ENCODE measurements around the gene KAT14.
A peak's percentile ranks its signal among the peaks of the same experiment; 100 is the strongest.

Gene KAT14

DNA sequence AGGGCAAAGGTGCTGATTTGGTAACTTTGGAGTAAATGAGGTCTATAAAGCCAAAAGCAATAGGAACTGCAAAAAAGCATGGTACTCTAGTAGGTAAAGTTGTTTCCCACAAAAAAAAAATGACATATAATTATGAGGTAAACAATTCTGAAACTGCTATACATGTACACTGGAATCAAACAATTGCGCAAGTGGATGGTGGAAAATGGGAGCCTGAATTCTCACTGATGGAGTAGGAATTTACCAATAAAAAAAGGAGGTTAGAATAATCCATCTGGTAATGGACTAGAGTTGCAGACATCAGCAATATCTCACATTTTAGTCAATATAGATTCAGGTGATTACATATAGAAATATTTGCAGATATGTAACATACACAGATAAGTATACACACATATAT is 5.0 kb upstream of the KAT14 start:
- DNase-seq (no peak), ATAC-seq (no peak)
- Mint-ChIP-seq H3K9me3 (no peaks in the 10 kb centered on the region), H3K27me3 (no peaks in the 10 kb centered on the region), H3K27ac (no peak overlapping the region), H3K4me3 (no peak overlapping the region), H3K36me3 (ENCODE audit: low read depth) (no peaks in the 10 kb centered on the region), H3K4me1 (peaks cover 15% of the 10 kb centered on the region)

DNA sequence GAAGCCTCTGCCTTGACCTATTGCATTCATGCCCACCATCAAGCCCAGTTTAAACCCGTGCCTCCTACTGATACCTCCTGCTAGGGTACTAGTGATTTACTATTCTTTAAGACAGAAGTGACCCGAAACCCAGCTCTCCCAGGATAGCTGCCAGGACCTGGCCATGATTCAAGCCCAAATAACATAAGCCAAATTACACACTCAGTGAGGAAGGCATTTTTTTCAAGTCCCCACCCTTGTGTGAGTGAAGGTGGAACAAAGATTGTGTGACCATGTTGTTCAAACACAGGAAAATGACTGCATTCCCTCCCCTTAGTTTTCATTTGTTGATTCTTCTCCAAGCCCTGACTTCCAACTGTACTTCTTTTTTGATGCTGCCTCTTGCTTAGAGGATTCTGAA is 3.7 kb upstream of the KAT14 start:
- H3K4me3 Mint-ChIP-seq, result no peak overlapping the region
- peaks cover 2% of the 10 kb centered on the region for H3K36me3 Mint-ChIP-seq (ENCODE audit: low read depth)

DNA sequence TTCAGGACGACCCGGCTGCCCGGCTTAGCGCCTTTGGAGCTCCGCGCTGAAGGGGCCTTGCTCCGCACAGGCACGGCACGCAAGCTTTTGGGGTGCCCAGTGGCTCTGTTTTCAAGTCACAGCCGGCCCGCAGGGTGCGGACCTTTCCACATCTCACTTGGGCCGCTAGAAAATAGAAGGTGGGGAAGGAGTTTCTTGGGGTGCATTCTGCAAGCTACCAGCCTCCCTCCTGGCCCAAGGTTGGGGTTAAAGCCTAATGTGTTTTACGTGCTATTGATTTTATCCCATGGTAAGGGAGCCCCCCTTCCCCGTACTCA is 561 bp downstream of the KAT14 start:
- ATAC-seq, result peak; percentile 35
- no peaks in the 10 kb centered on the region for H3K27me3 Mint-ChIP-seq

More for the DNA sequence above, 3.7 kb upstream of the KAT14 start:
- Mint-ChIP-seq H3K9me3 (no peaks in the 10 kb centered on the region), H3K4me1 (peaks cover 15% of the 10 kb centered on the region), H3K27ac (no peak overlapping the region), H3K27me3 (no peaks in the 10 kb centered on the region)
- DNase-seq, result no peak
- ATAC-seq, result no peak

DNA sequence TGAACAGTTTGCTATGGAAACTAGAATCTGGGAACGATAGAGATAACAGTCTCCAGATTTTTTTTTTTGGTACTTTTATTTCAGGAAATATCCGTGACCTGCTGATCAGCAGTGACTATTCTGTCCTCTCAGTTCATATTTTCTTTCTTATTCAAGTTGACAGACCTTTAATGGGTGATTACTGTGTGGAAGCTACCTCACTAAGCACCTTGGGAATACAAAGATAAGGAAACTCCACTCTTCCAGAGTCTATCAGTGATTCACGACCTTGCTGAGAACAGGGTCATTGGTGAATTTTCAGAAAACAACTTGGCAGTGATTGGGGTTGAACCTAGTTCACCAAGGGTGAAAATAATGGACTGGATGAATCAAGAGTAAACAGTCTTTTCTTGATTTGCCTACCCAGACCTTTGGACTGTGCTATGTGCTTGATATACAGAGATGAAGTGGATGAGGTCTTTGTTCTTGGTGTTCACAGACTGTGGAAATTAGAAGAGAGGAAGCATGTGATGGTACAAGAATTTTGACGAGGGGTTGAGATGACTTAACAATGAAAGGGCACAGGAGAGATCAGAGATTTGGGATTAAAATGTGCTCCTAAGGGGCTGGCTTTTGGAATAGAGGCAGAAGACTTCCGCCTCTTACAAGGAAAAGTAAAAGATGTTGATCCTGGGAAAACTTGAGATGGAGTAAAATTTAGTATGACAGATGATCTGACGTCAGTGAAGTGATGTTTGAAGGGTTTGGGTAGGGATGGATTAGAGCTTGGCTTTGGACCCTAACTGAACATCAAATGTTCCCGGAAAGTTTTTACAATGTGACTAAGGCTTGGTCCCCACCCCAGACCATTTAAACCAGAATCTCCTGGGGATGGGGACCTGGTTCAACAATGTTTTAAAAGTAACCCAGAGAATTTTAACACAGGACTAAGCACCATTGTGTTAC is 1.2 kb downstream of the KAT14 start:
- no peaks in the 10 kb centered on the region for H3K27me3 Mint-ChIP-seq
- peaks cover 41% of the 10 kb centered on the region for H3K4me1 Mint-ChIP-seq
- DNase-seq, result no peak
- no peak for ATAC-seq
- peak overlapping the region; percentile 84 for H3K4me3 Mint-ChIP-seq
- H3K36me3 Mint-ChIP-seq (ENCODE audit: low read depth), result peaks cover 16% of the 10 kb centered on the region
- peak overlapping the region; percentile 86 for H3K27ac Mint-ChIP-seq
- H3K9me3 Mint-ChIP-seq, result no peaks in the 10 kb centered on the region

More for the DNA sequence above, 561 bp downstream of the KAT14 start:
- DNase-seq, result no peak
- H3K9me3 Mint-ChIP-seq, result no peaks in the 10 kb centered on the region
- H3K36me3 Mint-ChIP-seq (ENCODE audit: low read depth), result peaks cover 16% of the 10 kb centered on the region
- peak overlapping the region; percentile 86 for H3K27ac Mint-ChIP-seq
- H3K4me3 Mint-ChIP-seq, result peak overlapping the region; percentile 84
- H3K4me1 Mint-ChIP-seq, result peaks cover 41% of the 10 kb centered on the region

DNA sequence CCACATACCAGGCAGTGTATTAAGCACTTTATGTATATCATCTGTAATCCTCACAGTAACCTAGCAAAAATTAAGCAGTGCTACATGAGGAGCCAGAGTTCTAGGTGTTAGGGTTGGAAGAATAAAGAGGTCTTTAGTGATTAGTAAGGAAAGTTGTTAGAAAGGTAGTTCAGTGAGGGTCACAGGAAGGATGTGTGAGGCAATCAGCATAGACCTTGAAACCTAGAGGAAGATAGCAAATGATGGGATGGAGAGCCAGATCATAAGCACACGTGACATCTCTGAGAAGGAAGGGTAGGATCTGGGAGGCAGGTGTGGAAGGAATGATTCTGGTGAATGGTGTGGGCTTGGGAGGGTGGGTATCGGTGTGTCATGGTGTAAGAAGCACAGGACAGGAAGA is 2.2 kb downstream of the KAT14 start:
- Mint-ChIP-seq H3K36me3 (ENCODE audit: low read depth) (peaks cover 19% of the 10 kb centered on the region), H3K9me3 (no peaks in the 10 kb centered on the region), H3K4me3 (peak overlapping the region; percentile 84), H3K4me1 (peaks cover 41% of the 10 kb centered on the region), H3K27ac (peak overlapping the region; percentile 69), H3K27me3 (no peaks in the 10 kb centered on the region)
- DNase-seq (no peak), ATAC-seq (no peak)

DNA sequence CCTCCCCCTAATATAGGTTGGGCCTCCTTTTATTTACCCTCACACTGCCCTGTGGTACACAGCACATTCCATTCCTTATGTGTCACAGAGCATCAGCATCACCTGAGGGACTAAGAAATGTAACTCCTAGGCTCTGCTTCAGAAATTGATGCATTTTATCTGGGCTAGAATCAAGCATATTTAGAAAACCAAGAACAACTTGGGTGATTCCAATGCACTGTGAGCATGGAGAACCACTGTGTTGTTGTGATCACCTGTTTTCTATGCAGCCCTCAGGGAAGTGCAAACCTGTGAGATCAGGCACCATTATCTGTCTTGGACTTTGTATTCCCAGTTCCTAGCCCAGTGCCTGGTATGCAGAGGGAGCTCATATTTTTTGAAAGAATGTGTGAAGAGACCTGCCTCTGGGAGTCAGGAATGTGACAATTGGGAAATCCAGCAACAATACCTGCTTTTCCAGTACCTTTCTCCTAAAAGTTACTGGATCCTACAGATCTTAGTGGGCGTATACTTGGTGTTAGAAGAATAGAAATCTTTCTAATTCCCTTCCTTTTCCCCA is 7.0 kb downstream of the KAT14 start:
- Mint-ChIP-seq H3K27me3 (no peaks in the 10 kb centered on the region), H3K4me3 (no peak overlapping the region), H3K27ac (no peak overlapping the region), H3K4me1 (peaks cover 19% of the 10 kb centered on the region), H3K9me3 (no peaks in the 10 kb centered on the region), H3K36me3 (ENCODE audit: low read depth) (peaks cover 30% of the 10 kb centered on the region)
- DNase-seq (no peak), ATAC-seq (no peak)

- no peak overlapping the region for H3K27ac Mint-ChIP-seq
- no peaks in the 10 kb centered on the region for H3K27me3 Mint-ChIP-seq
- H3K4me3 Mint-ChIP-seq, result no peak overlapping the region
- no peak for DNase-seq
- no peak for ATAC-seq
- H3K4me1 Mint-ChIP-seq, result no peaks in the 10 kb centered on the region
- no peaks in the 10 kb centered on the region for H3K9me3 Mint-ChIP-seq
- H3K36me3 Mint-ChIP-seq (ENCODE audit: low read depth), result peaks cover 23% of the 10 kb centered on the region
Observed at GRCh38 chr20:18154342-18154741, 16.7 kb downstream of the KAT14 start.

DNA sequence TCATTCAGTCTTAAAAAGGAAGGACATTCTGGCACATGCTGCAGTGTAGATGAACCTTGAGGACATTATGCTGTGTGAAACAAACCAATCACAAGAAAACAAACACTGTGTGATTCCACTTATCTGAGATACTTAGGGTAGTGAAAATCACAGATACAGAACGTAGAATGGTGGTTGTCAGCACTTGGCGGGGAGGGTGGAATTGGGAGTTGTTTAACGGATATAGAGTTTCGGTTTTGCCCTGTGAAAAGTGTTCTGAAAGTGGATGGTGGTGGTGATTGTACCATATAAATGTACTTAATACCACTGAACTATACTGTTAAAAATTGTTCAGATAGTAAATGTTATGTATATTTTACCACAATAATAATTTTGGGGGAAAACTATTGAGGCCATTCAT is 18.4 kb downstream of the KAT14 start:
- H3K27me3 Mint-ChIP-seq, result no peaks in the 10 kb centered on the region
- peaks cover 23% of the 10 kb centered on the region for H3K36me3 Mint-ChIP-seq (ENCODE audit: low read depth)
- no peak overlapping the region for H3K27ac Mint-ChIP-seq
- DNase-seq (no peak), ATAC-seq (no peak)
- no peak overlapping the region for H3K4me3 Mint-ChIP-seq
- no peaks in the 10 kb centered on the region for H3K9me3 Mint-ChIP-seq
- H3K4me1 Mint-ChIP-seq, result no peaks in the 10 kb centered on the region

- H3K36me3 Mint-ChIP-seq (ENCODE audit: low read depth), result peaks cover 33% of the 10 kb centered on the region
- no peak for ATAC-seq
Observed at GRCh38 chr20:18164356-18164755, 26.7 kb downstream of the KAT14 start.

DNA sequence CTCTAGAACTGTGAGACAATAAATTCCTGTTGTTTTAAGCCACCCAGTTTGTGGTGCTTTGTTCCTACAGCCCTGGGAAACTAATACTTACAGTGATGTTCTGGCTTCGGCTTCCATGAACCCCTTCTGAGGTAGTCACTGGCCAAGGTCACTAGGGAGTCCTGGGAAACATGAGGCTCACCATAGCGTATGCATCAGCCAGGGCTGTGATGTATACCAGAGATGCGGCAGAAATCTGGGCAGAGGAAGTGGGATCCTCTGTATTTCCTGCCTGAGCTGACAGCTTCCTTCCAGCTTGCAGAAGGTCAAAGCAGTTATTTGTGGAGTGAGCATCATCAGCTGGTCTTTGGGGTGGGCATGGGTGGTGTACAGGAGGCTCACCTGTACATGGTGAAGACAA is 27.9 kb downstream of the KAT14 start:
- no peak overlapping the region for H3K4me3 Mint-ChIP-seq
- peak; percentile 49 for ATAC-seq

More at GRCh38 chr20:18164356-18164755, 26.7 kb downstream of the KAT14 start:
- H3K9me3 Mint-ChIP-seq, result no peaks in the 10 kb centered on the region
- no peak overlapping the region for H3K4me3 Mint-ChIP-seq
- no peak for DNase-seq
- no peaks in the 10 kb centered on the region for H3K27me3 Mint-ChIP-seq
- H3K27ac Mint-ChIP-seq, result no peak overlapping the region
- peaks cover 24% of the 10 kb centered on the region for H3K4me1 Mint-ChIP-seq

DNA sequence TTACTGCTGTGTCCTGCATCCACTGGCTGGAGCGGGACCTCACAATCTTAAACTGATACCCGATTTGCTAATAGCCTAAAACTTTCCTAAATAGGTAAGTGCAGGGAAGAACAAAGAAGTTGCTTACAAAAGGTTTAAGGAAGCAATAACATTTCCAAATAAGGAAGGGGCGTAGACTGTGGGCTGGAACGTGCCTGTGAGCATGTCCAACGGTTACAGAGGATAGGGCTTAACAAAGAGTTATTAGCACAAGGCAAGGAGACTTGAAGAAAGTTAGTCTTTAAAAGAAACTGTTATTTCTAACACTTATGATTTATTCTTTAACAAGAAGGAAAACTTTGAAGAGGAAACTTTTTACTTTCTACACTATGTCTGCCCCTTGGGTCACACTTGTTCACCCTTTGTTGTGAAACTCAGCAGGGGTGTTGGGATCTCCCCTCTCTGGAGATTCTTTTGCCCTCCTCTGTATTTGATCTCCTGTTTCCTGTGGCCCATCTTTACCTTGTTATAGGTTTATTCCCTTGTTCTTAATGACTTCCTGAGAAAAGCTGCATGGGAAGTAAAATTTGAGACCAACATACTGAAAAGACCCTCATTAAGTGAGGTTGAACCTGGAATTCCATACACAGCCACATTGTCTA is 28.7 kb downstream of the KAT14 start:
- no peaks in the 10 kb centered on the region for H3K27me3 Mint-ChIP-seq

More for the DNA sequence above, 27.9 kb downstream of the KAT14 start:
- no peaks in the 10 kb centered on the region for H3K9me3 Mint-ChIP-seq
- DNase-seq, result no peak
- no peaks in the 10 kb centered on the region for H3K27me3 Mint-ChIP-seq
- H3K4me1 Mint-ChIP-seq, result peaks cover 26% of the 10 kb centered on the region
- H3K27ac Mint-ChIP-seq, result no peak overlapping the region
- peaks cover 30% of the 10 kb centered on the region for H3K36me3 Mint-ChIP-seq (ENCODE audit: low read depth)

DNA sequence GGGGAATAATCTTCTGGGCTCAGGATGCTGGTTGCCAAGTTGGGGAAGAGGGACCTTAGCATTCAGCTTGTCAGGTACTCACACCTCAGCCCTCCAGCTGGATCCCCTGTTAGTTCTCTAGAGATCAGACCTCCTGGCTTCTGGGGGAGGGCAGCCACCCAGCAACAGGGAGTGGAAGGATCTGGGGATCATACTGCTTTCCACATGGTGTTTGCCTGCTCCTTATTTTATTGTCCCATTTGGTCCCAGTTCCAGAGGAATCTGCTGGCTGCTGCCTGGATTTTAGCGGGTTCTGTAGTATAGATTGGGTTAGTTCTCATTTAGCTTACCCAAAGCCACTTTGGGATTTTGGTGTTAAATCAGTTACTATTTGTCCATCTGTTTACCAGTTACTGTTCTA is 29.3 kb downstream of the KAT14 start:
- Mint-ChIP-seq H3K4me1 (peaks cover 26% of the 10 kb centered on the region), H3K9me3 (no peaks in the 10 kb centered on the region), H3K36me3 (ENCODE audit: low read depth) (peaks cover 36% of the 10 kb centered on the region), H3K27me3 (no peaks in the 10 kb centered on the region), H3K4me3 (no peak overlapping the region), H3K27ac (no peak overlapping the region)
- ATAC-seq, result no peak
- DNase-seq, result no peak

More for the DNA sequence above, 28.7 kb downstream of the KAT14 start:
- Mint-ChIP-seq H3K27ac (no peak overlapping the region), H3K4me1 (peaks cover 26% of the 10 kb centered on the region), H3K36me3 (ENCODE audit: low read depth) (peaks cover 37% of the 10 kb centered on the region), H3K9me3 (no peaks in the 10 kb centered on the region), H3K4me3 (no peak overlapping the region)
- DNase-seq (no peak), ATAC-seq (no peak)

DNA sequence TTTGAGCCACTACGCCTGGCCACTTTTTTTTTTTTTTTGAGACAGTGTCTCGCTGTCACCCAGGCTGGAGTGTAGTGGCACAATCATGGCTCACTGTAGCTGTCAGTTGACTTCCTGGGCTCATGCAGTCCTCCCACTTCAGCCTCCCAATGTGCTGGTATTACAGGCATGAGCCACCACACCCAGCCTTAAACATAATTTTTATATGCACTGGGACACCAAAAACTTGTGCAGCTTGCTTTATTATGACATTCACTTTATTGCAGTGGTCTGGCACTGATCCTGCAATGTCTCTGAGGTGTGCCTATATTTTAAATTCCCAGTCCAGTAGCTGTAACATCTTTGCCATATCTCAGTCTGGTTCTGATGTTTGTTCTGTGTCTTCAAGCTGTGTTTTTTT is 34.7 kb downstream of the KAT14 start:
- Mint-ChIP-seq H3K36me3 (ENCODE audit: low read depth) (peaks cover 43% of the 10 kb centered on the region), H3K4me3 (no peak overlapping the region), H3K4me1 (peaks cover 4% of the 10 kb centered on the region), H3K9me3 (no peaks in the 10 kb centered on the region), H3K27ac (no peak overlapping the region), H3K27me3 (no peaks in the 10 kb centered on the region)
- DNase-seq (no peak), ATAC-seq (no peak)

DNA sequence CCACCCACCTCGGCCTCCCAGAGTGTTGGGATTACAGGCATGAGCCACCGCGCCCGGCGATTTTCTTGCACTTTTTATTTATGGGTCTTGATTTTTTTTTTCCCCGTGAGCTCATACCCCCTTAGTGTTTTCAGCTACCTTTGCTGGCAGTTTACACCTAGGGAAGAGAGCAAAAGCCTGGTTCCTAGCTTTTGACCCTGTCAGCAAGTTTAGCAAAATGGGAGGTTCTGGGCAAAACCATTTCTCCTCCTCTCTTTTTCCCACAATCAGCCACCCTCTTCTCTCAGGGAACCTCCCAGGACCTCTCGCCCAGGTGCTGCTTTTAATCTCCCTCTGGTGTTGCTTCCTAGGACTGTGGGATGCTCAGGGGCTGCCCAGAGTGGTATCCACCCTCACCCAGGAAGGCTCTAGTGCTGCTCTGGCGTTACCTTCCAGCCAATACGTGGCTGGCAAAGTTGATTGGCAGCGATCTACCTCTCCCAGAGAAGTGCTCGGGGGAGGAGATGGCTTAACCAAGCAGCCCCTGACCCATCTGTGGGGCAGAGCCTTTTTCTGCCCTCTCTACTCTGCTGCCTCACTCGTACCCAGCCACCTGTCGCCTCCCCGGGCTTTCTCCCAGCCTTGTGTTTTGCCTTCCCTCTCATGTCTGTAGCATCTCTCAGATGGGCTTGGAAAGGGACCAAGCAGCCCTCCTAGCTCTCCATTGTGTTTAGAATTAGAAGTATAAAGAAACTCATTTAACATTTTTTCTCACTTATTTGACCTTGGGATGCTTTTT is 37.4 kb downstream of the KAT14 start:
- ATAC-seq, result no peak
- Mint-ChIP-seq H3K9me3 (peaks cover 3% of the 10 kb centered on the region), H3K4me1 (peaks cover 2% of the 10 kb centered on the region), H3K27ac (no peak overlapping the region), H3K4me3 (no peak overlapping the region), H3K27me3 (no peaks in the 10 kb centered on the region), H3K36me3 (ENCODE audit: low read depth) (peaks cover 57% of the 10 kb centered on the region)
- DNase-seq, result no peak
